Upper lobe of left lung (tissue), 4 donors: ENCODE data around the gene PRKCI.

Experiments
- CTCF ChIP-seq, 6 experiments: fragments of 450-650 bp in 4 of 6; fragments of 200-600 bp in 2 of 6; sonication (generic) in 2 of 6; IDR thresholded peaks; one replicate each; pipeline ENCODE4 v1.5.1; 2016 to 2019; ENCODE audit warnings: antibody characterized with exemption in 6 of 6
- POLR2A ChIP-seq, 4 donors: fragments of 450-650 bp; IDR thresholded peaks; one replicate each; pipeline ENCODE4 v1.5.1; 2016 to 2017; ENCODE audit warnings: antibody characterized with exemption in 4 of 4, mild to moderate bottlenecking in 2 of 4
- POLR2AphosphoS5 ChIP-seq, 2 donors: sonication (generic); formaldehyde crosslinking; IDR thresholded peaks; one replicate each; pipeline ENCODE4 v1.5.1; 2017; ENCODE audit warnings: antibody characterized with exemption in 2 of 2

GRCh38 chr3:170353485-170353884 is 131.3 kb downstream of the PRKCI start:
- TF ChIP-seq CTCF (IDR thresholded peaks at IDR 0.05) (no peak), POLR2A (IDR thresholded peaks at IDR 0.05) (no peak), POLR2AphosphoS5 (IDR thresholded peaks at IDR 0.05) (no peak)
